ENCODE data around the gene FRMPD4.

Gene FRMPD4

DNA sequence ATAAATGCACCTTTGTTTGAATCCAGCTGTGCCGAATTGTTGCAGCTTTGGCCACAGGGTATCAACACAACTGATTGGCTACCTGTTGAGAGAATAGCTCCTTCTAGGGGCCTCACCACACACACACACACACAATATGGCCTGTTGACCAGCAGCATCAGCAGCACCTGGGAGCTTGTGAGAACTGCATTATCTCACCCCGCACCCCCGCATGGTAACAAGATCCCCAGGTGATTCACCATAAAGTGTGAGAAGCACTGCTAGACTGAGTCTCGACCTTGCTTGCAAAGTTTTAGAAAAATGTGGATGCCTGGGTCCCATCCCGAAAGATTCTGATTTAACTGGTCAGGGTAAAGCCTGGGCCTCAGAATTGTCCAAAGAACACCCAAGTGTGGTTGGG lies 476.0 kb downstream of the FRMPD4 start:
- Histone ChIP-seq H3K36me3 (ENCODE audit: insufficient read depth, low read length) (no peaks in the 10 kb centered on the region), H3K27ac (no peak overlapping the region), H3K9ac (ENCODE audit: insufficient read length) (no peak overlapping the region), H3K4me3 (no peak overlapping the region), H3K9me3 (ENCODE audit: low read depth, low read length) (no peaks in the 10 kb centered on the region)
- TF ChIP-seq FOXP2 (optimal IDR thresholded peaks at IDR 0.05; ENCODE audit: control extremely low read depth, extremely low read length, insufficient read depth) (no peak), POLR2AphosphoS5 (IDR thresholded peaks at IDR 0.05; ENCODE audit: borderline replicate concordance, low read depth, low read length) (no peak), EZH2 (IDR thresholded peaks at IDR 0.05) (no peak)
- DNase-seq (ENCODE audit: low read depth, low spot score), result no peak

DNA sequence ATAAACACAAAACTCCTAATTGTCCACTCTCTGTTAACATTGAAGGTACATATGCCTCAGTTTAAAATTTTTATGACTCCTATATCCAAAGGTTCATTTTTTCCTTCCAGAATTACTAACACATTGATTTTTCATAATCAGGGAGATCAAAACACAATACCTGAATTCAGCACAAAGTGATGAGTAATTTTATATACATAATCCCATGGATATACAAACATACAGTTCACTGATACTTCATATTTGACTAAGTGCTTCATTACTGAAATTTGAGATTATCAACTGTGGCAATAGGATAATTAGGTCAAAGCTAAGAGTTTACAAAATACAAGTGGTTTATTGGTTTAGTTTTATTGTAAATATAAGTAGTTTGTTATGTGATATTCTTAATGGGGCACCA lies 476.8 kb downstream of the FRMPD4 start:
- no peak for TF ChIP-seq POLR2AphosphoS5 (IDR thresholded peaks at IDR 0.05; ENCODE audit: borderline replicate concordance, low read depth, low read length)
- TF ChIP-seq EZH2 (IDR thresholded peaks at IDR 0.05), result no peak
- no peak for TF ChIP-seq FOXP2 (optimal IDR thresholded peaks at IDR 0.05; ENCODE audit: control extremely low read depth, extremely low read length, insufficient read depth)
- Histone ChIP-seq H3K27ac (no peak overlapping the region), H3K9me3 (ENCODE audit: low read depth, low read length) (no peaks in the 10 kb centered on the region), H3K36me3 (ENCODE audit: insufficient read depth, low read length) (no peaks in the 10 kb centered on the region), H3K9ac (ENCODE audit: insufficient read length) (no peak overlapping the region), H3K4me3 (no peak overlapping the region)
- no peak for DNase-seq (ENCODE audit: low read depth, low spot score)

DNA sequence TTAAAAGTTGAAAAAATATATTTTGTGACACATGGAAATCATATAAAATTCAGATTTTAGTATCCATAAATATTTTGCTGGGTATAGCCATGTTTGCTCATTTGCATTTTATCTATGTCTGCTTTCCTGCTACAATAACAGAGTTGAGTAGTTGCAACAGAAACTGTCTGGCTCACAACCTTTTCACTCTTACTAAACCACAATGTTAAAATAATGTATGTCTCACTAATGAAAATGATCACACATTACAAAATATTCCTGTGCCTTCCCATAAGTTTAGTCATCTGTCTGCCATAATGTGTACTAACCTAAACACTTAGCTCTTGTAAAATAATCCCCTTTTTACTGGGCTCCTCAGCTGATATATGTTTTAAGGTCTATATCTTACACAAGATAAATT lies 479.0 kb downstream of the FRMPD4 start:
- Histone ChIP-seq H3K36me3 (ENCODE audit: insufficient read depth, low read length) (no peaks in the 10 kb centered on the region), H3K4me3 (no peak overlapping the region), H3K9ac (ENCODE audit: insufficient read length) (no peak overlapping the region), H3K9me3 (ENCODE audit: low read depth, low read length) (no peaks in the 10 kb centered on the region), H3K27ac (no peak overlapping the region)
- TF ChIP-seq EZH2 (IDR thresholded peaks at IDR 0.05), result no peak
- TF ChIP-seq POLR2AphosphoS5 (IDR thresholded peaks at IDR 0.05; ENCODE audit: borderline replicate concordance, low read depth, low read length), result no peak
- TF ChIP-seq FOXP2 (optimal IDR thresholded peaks at IDR 0.05; ENCODE audit: control extremely low read depth, extremely low read length, insufficient read depth), result no peak
- no peak for DNase-seq (ENCODE audit: low read depth, low spot score)

DNA sequence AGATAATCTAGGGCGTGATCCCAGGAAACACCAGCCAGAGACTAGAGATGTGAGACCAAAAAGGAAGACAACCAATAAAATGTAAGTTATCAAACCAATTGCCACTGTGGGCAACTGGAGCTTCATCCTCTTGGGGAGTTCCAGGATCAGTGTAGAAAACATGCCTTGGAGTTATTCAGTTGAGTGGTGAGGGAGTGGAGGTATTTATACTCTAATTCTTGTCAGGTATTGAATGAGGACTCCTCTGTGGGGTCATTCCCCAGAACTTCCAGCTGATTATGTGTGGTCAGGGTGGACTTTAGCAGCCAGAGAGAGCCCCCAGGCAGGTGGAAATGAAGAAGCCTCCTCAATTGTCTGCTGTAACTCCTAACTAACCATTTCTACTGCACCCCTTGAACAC lies 509.0 kb downstream of the FRMPD4 start:
- Histone ChIP-seq H3K9me3 (ENCODE audit: low read depth, low read length) (no peaks in the 10 kb centered on the region), H3K36me3 (ENCODE audit: insufficient read depth, low read length) (no peaks in the 10 kb centered on the region), H3K4me3 (no peak overlapping the region), H3K27ac (no peak overlapping the region), H3K9ac (ENCODE audit: insufficient read length) (no peak overlapping the region)
- DNase-seq (ENCODE audit: low read depth, low spot score), result no peak
- no peak for TF ChIP-seq EZH2 (IDR thresholded peaks at IDR 0.05)
- no peak for TF ChIP-seq POLR2AphosphoS5 (IDR thresholded peaks at IDR 0.05; ENCODE audit: borderline replicate concordance, low read depth, low read length)
- no peak for TF ChIP-seq FOXP2 (optimal IDR thresholded peaks at IDR 0.05; ENCODE audit: control extremely low read depth, extremely low read length, insufficient read depth)

DNA sequence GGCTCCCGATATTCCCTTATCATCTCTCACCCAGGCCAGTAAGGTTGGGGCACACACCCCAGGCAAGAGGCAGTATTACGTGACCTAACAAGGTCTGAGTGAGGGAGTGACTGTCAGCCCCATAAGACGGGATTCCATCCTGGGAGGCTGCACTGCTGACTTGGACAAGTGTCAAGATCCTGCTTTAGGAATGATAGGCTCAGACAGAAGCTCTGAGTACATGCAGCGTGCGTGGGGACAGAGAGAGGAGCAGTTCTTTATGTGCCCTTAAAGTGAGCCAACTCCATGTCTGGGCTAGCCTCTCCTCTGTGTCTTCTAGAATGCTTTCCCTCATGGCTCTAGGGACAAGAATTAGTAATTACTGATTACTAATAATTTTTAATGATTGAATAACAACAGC lies 510.7 kb downstream of the FRMPD4 start:
- Histone ChIP-seq H3K9ac (ENCODE audit: insufficient read length) (no peak overlapping the region), H3K27ac (no peak overlapping the region), H3K9me3 (ENCODE audit: low read depth, low read length) (no peaks in the 10 kb centered on the region), H3K4me3 (no peak overlapping the region), H3K36me3 (ENCODE audit: insufficient read depth, low read length) (no peaks in the 10 kb centered on the region)
- no peak for TF ChIP-seq EZH2 (IDR thresholded peaks at IDR 0.05)
- no peak for TF ChIP-seq POLR2AphosphoS5 (IDR thresholded peaks at IDR 0.05; ENCODE audit: borderline replicate concordance, low read depth, low read length)
- TF ChIP-seq FOXP2 (optimal IDR thresholded peaks at IDR 0.05; ENCODE audit: control extremely low read depth, extremely low read length, insufficient read depth), result no peak
- no peak for DNase-seq (ENCODE audit: low read depth, low spot score)

DNA sequence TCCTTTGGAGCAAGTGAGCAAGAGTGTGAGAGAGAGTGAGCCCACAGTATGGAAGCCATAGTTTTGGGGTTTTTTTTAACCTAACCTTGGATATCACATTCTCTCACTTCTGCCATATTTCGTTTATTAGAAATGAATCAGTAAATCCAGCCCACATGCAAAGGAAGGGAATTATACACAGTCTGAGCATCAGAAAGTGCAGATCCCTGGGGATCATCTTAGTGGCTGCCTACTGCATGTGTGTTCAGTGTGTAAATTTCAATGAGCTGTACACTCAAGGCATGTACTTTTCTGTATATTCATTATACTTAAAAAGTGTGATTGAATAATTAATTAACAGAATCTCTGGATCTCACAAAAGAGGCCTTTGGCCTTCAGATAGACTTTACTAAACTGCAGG lies 519.2 kb downstream of the FRMPD4 start:
- DNase-seq (ENCODE audit: low read depth, low spot score), result no peak

DNA sequence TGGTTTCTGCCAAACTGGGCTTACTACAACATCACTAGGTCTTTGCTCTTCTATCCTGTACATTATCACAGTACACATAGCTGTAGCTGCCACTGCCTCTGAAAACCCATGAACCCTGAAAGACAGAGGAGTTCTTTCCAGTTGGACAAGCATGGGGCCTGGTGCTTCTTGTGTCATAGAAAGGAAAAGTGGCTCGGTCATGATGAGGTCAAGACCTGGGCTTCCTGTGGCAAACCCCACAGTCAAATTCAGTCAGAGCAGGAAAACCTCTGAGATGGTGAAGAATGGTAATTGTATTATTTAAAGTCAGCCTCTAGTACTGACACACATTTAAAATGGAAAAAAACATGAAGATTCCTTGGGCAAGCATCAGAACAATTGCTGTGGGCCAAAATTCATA lies 519.6 kb downstream of the FRMPD4 start:
- Histone ChIP-seq H3K27ac (no peak overlapping the region), H3K9me3 (ENCODE audit: low read depth, low read length) (no peaks in the 10 kb centered on the region), H3K9ac (ENCODE audit: insufficient read length) (no peak overlapping the region), H3K4me3 (no peak overlapping the region), H3K36me3 (ENCODE audit: insufficient read depth, low read length) (no peaks in the 10 kb centered on the region)
- no peak for DNase-seq (ENCODE audit: low read depth, low spot score)
- TF ChIP-seq EZH2 (IDR thresholded peaks at IDR 0.05), result no peak
- no peak for TF ChIP-seq POLR2AphosphoS5 (IDR thresholded peaks at IDR 0.05; ENCODE audit: borderline replicate concordance, low read depth, low read length)
- TF ChIP-seq FOXP2 (optimal IDR thresholded peaks at IDR 0.05; ENCODE audit: control extremely low read depth, extremely low read length, insufficient read depth), result no peak

More for the DNA sequence above, 519.2 kb downstream of the FRMPD4 start:
- H3K27ac ChIP-seq, result no peak overlapping the region
- H3K9me3 ChIP-seq (ENCODE audit: low read depth, low read length), result no peaks in the 10 kb centered on the region
- no peak overlapping the region for H3K4me3 ChIP-seq
- H3K9ac ChIP-seq (ENCODE audit: insufficient read length), result no peak overlapping the region
- TF ChIP-seq POLR2AphosphoS5 (IDR thresholded peaks at IDR 0.05; ENCODE audit: borderline replicate concordance, low read depth, low read length) (no peak), EZH2 (IDR thresholded peaks at IDR 0.05) (no peak)
- H3K36me3 ChIP-seq (ENCODE audit: insufficient read depth, low read length), result no peaks in the 10 kb centered on the region

DNA sequence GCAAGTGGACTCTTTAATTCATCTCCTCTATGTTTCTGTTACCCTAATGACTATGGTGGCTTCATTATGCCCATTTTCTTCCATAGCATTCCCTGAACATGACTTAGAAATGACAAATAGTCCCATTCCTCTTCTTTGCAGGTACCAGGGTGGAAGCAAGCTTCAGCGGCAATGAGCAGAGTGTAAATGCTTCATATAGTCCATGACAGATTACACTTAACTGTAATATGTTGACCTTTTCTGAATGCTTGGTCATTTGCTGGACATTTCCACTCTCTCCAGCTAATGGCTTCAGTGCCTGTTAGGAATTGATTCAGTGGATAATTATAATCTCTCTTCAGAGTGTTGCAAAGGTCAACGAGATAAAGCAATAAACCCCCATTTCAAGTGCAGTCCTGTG lies 523.2 kb downstream of the FRMPD4 start:
- Histone ChIP-seq H3K9ac (ENCODE audit: insufficient read length) (no peak overlapping the region), H3K4me3 (no peak overlapping the region), H3K27ac (no peak overlapping the region), H3K36me3 (ENCODE audit: insufficient read depth, low read length) (no peaks in the 10 kb centered on the region), H3K9me3 (ENCODE audit: low read depth, low read length) (no peaks in the 10 kb centered on the region)
- TF ChIP-seq POLR2AphosphoS5 (IDR thresholded peaks at IDR 0.05; ENCODE audit: borderline replicate concordance, low read depth, low read length), result no peak
- TF ChIP-seq EZH2 (IDR thresholded peaks at IDR 0.05), result no peak
- no peak for DNase-seq (ENCODE audit: low read depth, low spot score)

DNA sequence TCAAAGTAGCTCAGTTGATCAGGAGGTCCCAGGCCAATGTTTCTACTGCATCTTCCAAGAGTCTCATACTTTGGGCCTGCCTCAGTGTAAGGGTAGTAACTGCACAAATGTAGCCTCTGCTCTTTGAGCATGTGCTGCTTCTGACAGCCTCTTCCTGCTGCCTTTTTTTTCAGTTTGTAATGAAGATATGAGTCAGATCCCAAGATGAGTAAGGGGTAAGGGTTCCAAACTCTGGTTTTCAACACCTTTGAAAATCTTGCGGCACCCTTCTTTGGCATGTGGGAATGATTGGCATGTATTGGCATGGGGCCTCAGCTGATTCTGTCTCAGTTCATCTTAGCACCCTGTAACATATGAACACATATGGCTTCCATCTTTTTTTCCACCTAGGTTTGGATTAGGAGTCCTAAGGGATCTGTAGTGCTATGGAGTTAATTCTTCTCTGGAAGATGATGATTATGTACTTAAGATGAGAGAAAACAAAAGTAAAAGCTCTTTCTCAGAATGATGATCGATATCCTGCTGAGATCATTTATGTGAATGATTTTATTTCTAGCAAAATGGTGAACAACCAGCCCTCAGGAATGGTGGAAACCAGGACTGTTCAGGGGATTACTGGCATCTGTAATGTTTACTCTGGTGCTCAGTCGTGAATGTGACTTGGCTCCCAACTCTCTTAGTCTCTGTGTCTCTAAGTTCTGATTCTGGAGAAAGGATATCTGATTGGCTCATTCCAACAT lies 534.3 kb downstream of the FRMPD4 start:
- H3K4me3 ChIP-seq, result no peak overlapping the region
- DNase-seq (ENCODE audit: low read depth, low spot score), result no peak
- no peaks in the 10 kb centered on the region for H3K9me3 ChIP-seq (ENCODE audit: low read depth, low read length)
- no peak for TF ChIP-seq FOXP2 (optimal IDR thresholded peaks at IDR 0.05; ENCODE audit: control extremely low read depth, extremely low read length, insufficient read depth)
- TF ChIP-seq EZH2 (IDR thresholded peaks at IDR 0.05), result no peak
- TF ChIP-seq POLR2AphosphoS5 (IDR thresholded peaks at IDR 0.05; ENCODE audit: borderline replicate concordance, low read depth, low read length), result no peak
- H3K36me3 ChIP-seq (ENCODE audit: insufficient read depth, low read length), result no peaks in the 10 kb centered on the region
- no peak overlapping the region for H3K9ac ChIP-seq (ENCODE audit: insufficient read length)
- no peak overlapping the region for H3K27ac ChIP-seq

All from SK-N-MC (cell line).